Muscle of arm (tissue), 14 donors: Measurements from ENCODE around the gene EVX2. TPM values are rescaled to one million over a fixed set of nuclear protein-coding genes. Genes with fewer than 3 reads are reported as not detected.
A peak's percentile ranks its signal among the peaks of the same experiment; 100 is the strongest.

Experiments used
- DNase-seq: peaks from one replicate; pipeline ENCODE4 v3.0.0-alpha.2; 2013
- long read RNA-seq, 11 donors: transcript quantifications; one replicate each; lab custom pipeline, GENCODE V29; 2026
- polyA plus RNA-seq, 12 donors: library from polyadenylated mRNA; unstranded; fragments of 120-200 nt; gene quantifications; one replicate each; pipeline ENCODE4 v1.2.1, GENCODE V29; 2013; ENCODE audit not compliant: insufficient read length in 12 of 12

The EVX2 gene
- under 1 TPM in 2 of 12 donors, not detected in 10; 0.04 TPM for polyA plus RNA-seq
- long read RNA-seq, donor 1, partial matches to known transcripts: 23 of 23 reads
- long read RNA-seq, donor 1, other reads (novel, unspliced or antisense): 0 of 23 reads
- long read RNA-seq, donor 2: 0 reads
- long read RNA-seq, donor 3: 0 reads
- long read RNA-seq, donor 4: 0 reads
- long read RNA-seq, donor 5: 0 reads
- long read RNA-seq, donor 6: 0 reads
- long read RNA-seq, donor 7: 0 reads
- long read RNA-seq, donor 8: 0 reads
- long read RNA-seq, donor 9: 0 reads
- long read RNA-seq, donor 10: 0 reads
- long read RNA-seq, donor 11: 0 reads

DNA sequence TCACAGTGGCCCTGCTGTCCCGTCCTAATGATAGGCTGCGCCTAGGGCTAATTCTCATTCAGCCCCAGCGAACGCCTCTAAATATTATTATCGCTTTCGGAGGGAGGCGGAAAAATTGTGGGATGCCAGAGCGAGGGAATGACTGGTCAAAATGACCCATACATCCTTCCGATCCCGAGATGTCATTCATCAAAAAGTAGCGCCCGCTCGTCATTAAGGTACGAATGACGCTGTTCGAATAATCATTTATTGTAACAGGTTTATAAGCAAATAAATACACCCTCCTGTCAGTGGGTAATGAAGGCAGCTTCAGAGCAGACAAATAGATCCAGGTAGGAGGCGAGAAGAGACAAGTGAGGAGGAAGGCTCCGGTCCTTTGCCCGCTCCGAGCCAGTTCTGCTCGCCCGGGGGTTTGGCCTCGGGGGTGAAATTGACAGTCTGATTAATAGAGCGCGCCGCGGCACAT lies at the start of gene EVX2:
Gene EVX2 (minus strand): TSS at position 167 of the 466 bp plus-strand sequence. CDS start 186 bp downstream, outside the sequence.
- no peak for DNase-seq

GRCh38 chr2:176133389-176133788 lies 49.6 kb upstream of the EVX2 start:
- DNase-seq: no peak

DNA sequence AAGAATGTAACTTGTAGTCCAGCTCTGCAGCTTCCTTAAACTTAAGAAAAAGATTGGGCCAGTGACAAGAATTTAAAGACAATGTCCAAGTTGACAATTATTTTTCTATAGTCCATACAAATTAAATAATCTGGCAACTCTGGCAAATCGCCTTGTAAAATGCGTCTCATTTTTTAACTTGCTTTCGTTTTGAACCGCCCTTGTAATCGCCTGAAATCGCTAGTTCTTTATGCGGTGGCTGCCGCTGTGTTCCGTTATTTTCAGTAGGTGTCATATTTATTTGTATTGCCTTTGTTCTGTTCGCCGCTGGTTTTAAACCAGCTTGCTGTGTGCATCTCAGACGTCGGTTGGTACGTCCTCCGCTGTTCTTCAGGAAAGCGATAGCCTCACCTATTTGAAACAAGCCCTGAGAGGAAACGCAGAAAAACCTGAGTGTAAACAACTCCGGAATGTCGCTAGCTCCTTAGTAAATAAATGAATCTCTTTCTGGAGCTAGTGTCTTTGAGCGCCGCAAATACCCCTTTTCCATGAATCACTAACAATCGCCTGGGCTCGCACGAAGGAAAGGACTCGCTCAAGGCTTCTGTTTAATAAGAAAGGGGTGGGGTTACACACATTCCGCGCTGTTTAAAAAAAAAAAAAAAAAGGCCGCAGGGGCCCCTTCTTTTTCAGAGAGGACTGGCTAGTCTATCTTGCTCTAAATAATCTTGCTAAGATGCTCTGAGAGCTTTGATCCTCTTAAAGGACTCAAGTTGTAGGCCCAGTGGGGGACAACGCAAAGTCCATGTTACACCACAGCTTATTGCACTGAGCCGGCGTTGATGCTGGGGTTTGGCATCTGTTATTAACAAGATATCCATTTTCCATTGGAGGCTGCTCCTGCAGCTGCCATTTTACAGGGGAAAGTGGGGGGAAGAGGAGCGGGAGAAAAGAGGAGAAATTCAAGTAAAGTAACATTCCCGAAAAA lies 48.7 kb upstream of the EVX2 start:
- DNase-seq: no peak

DNA sequence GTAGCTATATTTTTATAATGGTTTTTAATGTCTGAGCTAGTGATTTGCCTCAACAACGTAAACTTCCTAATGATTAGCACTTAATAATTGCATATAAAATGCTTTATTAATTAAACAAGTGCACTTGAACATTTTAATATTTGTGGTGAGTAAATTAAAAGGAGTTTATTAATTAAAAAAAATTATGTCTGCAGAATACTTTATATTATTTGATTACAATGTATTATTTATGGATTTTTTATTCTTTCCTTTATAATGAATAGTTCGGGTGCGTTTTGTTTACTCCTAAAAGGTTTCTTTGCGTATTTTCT lies 48.0 kb upstream of the EVX2 start:
- no peak for DNase-seq

DNA sequence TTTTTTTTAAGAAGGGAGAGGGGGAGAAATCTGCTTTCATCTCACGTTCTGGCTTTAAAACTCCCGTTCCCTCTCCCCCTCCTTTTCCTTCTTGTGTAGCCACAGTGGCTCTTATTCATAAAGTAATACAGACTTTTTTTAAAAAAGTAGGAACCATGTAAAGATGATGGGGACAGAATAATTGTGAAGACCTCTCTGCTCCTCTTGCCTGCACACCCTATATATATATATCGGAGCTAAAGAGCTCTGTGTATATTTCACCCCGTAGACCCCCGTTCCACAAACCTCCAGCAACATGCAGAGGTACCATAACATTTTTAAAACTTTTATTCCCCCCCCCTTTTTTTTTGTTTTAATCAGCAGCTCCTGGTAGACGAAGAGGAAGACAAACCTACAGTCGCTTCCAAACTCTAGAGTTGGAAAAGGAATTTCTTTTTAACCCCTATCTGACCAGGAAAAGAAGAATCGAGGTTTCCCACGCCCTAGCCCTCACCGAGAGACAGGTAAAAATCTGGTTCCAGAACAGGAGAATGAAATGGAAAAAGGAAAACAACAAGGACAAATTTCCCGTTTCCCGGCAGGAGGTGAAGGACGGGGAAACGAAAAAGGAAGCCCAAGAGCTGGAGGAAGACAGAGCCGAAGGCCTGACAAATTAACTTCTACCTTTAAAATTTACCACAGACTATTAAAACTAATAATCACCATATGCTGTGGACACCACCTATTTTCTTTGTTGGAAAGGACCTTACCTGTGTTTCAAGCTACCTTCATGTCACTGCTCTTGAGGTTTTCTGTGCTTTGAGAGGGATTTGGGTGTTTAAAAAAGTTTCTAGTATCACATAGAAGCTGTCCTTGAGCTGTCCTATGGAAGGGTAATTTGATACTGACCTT lies 47.4 kb upstream of the EVX2 start:
- no peak for DNase-seq

DNA sequence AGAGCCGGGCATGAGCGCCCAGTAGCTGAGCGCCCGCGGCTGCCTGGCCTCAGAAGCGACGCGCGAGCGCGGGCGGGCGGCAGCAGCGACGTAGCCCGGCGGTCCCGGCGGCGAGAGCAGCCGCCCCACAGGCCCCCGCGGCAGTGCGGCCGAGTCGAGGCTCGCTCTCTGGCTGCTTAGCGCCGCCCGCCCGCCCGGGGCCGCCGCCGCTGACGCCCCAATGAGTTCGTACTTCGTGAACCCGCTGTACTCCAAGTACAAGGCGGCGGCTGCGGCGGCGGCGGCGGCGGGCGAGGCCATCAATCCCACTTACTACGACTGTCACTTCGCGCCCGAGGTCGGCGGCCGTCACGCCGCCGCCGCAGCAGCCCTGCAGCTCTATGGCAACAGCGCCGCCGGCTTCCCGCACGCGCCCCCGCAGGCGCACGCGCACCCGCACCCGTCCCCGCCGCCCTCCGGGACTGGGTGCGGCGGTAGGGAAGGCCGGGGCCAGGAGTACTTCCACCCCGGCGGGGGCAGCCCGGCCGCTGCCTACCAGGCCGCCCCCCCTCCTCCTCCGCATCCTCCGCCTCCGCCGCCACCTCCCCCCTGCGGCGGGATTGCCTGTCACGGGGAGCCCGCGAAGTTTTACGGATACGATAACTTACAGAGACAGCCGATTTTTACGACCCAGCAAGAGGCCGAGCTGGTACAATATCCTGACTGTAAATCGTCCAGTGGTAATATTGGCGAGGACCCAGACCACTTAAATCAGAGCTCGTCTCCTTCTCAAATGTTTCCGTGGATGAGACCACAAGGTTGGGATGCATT lies 46.6 kb upstream of the EVX2 start:
- no peak for DNase-seq

GRCh38 chr2:176129813-176130146 lies 46.0 kb upstream of the EVX2 start:
- DNase-seq: no peak

DNA sequence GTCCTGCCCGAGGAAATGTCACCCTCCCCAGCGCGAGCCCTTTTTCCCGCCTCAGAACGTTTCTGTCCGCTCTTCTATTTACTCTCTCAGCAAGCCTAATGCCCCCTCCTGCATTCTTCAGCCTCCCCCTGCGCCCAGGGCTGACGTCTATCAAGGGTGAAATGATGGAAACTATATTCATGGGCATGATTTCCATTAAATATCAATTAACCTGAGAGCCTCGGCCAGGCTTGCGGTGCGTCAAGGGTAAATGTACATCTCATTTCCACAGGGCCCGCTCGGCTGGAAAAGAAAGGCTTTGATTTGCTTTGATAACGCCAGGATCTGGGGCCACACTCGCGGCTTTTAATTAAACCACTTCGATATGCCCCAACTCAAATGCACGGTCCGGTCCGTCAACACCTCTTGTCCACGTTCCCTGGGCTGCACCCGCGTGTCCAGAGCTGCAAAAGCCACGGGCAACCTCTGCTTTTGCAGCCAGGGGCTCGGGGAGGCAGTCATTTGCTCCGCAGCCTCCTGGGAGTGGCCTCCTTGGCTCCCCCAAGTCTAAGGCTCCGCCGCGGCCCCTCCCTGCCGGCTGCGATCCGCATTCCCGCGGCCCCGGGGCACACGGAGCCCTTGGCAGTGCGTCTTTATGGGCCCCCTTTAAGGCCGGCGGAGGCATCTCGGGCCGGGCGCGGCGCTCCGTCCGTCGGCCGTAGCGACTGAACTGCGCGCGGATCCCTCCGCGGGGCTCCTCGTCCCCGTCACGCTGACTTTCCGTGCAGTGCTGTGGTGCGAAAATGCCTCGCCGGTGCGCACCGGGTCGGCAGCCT lies 45.4 kb upstream of the EVX2 start, which contains the start of gene HOXD8:
Gene HOXD8 (plus strand): TSS at position 724 of the 815 bp plus-strand sequence. CDS start 662 bp downstream, outside the sequence.
- peak; percentile 89 for DNase-seq

GRCh38 chr2:176128172-176128981 lies 44.6 kb upstream of the EVX2 start:
- peak; percentile 75 for DNase-seq

DNA sequence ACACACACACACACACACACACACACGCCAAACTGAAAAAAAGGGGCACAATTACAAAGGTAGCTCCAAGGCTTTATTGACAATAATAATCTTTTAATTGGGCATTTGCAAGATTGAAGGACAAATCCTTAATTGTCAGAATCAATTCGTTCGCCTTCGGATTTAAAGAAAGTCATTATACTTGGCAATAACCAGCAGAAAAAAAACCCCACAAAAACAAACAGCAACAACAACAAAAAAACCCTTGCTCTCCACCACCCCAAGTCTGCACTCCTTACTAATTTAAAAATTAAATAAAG lies 44.0 kb upstream of the EVX2 start:
- peak; percentile 15 for DNase-seq

DNA sequence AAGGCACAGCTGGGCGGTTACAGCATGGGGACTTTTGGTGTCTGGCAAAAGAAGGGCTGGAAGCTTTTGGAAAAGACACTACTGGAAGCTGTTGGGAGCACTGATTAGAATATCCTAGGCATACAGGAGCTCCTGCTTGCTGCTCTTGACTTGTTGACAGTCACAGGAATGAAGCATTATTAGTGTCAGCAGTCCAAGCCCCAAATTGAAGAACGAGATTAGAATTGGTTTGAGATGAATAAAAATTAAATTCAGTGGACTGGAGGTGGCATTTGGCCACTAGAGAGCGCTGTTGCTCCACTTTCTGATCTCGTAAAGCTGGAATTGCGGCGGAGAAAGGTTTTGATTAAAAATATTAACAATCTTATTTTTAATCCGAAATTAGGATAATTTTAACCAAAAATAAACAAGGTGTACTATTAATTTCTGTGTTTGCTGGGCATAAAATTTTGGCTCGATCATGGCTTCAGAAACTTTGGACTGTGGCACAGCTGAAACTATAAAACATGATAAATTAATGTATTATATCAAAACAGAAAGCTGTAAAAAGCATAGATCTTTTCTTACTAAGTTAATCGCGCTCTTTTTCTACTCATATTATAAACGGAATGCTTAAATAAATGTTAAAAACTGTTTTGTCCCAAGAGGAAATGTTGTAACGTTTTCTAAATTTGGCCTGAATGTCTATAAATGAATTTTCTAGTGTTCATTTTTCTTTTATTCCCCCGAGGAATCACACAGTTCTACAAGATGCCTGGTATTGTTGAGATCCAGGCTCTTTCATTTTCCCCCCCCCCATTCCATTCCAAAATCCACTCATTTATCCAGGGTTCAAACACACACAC lies 43.4 kb upstream of the EVX2 start:
- DNase-seq: peak; percentile 87

- DNase-seq: no peak
Observed at GRCh38 chr2:176125772-176126054, 42.0 kb upstream of the EVX2 start.

DNA sequence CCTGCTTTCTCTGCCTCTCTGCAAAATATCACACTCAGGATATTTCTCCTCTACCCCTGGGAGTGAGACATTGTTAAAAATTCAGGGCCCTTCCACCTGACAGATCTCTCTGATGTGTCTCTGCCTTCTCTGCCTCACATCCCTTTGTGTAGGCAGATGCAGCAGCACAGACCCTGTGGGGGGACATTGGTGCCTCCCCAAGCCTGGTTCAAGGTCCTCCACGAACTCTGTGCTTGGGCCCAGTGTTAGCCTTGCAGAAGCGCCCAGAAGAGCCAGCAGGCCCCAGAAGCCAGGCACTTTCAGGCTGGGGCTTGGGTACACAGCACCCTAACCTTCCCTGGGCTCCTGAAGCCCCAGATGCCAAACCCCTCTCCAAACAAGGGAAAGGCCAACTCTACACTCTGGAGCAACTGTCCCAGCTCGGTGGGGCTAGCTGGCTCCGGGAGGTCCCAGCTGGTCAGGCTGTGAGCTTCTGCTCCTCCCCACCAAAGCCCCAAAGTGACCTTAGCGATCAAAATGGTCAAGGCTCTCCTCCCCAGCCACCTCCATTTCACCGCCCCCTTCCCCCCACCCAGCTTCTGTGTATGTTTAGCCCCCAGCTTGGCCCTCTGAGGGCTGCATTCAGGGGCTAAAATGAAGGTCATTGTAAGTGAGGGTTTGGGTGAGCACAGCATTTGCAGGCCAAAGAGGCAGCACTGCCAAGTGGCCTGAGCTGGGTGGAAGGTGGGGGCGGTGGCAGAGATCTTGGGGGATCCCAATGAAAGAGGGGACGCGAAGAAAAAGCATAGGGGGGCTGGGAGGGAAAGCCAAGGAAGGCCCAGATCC lies 41.4 kb upstream of the EVX2 start:
- DNase-seq: no peak

GRCh38 chr2:176124110-176124946 lies 40.6 kb upstream of the EVX2 start:
- no peak for DNase-seq

DNA sequence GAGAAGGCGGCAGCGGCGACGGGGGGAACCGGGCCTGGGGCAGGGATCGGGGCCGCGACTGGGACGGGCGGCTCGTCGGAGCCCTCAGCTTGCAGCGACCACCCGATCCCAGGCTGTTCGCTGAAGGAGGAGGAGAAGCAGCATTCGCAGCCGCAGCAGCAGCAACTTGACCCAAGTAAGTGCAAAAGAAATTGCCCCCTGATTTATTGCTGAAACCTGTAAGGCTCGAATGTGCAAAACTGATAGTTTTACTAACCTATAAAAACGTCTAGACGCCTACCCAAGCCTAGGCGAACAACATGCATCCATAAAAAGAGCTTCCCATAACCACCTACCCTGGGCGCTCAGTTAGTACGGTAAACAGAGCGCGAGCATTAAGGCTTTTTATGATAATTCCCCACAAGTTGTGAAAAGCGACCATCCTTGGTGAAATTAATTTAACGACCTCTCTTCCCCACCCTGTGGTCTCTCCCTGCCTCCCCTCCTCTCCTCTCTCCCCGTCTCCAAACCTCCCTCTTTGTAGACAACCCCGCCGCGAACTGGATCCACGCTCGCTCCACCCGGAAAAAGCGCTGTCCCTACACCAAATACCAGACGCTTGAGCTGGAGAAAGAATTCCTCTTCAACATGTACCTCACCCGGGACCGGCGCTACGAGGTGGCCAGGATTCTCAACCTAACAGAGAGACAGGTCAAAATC lies 39.8 kb upstream of the EVX2 start:
- no peak for DNase-seq
